Mesendoderm (in vitro differentiated cells): ENCODE measurements around the gene TMCC1.
A peak's percentile ranks its signal among the peaks of the same experiment; 100 is the strongest.

Experiments used
- DNase-seq: peaks from one replicate; pipeline ENCODE4 v3.0.0; 2013
- H2AK5ac ChIP-seq: 2 replicates; pipeline ENCODE4 v1.6.1; 2013; ENCODE audit warnings: low read length, inconsistent platforms
- H2BK120ac ChIP-seq: 2 replicates; pipeline ENCODE4 v1.6.1; 2013; ENCODE audit warnings: low read depth, mild to moderate bottlenecking, low read length, moderate library complexity, mixed read lengths
- H2BK15ac ChIP-seq: replicated peaks from 2 replicates; pipeline ENCODE4 v1.6.1; 2013; ENCODE audit warnings: low read depth, mild to moderate bottlenecking, moderate library complexity
- H2BK5ac ChIP-seq: 2 replicates; pipeline ENCODE4 v1.6.1; 2013; ENCODE audit warnings: low read length, inconsistent platforms
- H3K18ac ChIP-seq: 2 replicates; pipeline ENCODE4 v1.6.1; 2013; ENCODE audit warnings: mild to moderate bottlenecking, low read length, mixed read lengths
- H3K23ac ChIP-seq: one replicate; pipeline ENCODE4 v1.6.1; 2013; ENCODE audit warnings: low read length
- H3K27ac ChIP-seq: 2 replicates; pipeline ENCODE4 v1.5.1; 2013; ENCODE audit warnings: low read depth, mild to moderate bottlenecking, inconsistent platforms, low read length, moderate library complexity
- H3K27me3 ChIP-seq: 2 replicates; pipeline ENCODE4 v1.6.1; 2013; ENCODE audit warnings: low read length, control low read depth, mild to moderate bottlenecking, inconsistent platforms; ENCODE audit not compliant: insufficient read depth, poor library complexity
- H3K36me3 ChIP-seq: 2 replicates; pipeline ENCODE4 v1.6.1; 2013; ENCODE audit warnings: low read length, inconsistent platforms; ENCODE audit not compliant: control insufficient read depth, insufficient read depth
- H3K4ac ChIP-seq: one replicate; pipeline ENCODE4 v1.6.1; 2013; ENCODE audit warnings: low read depth, mild to moderate bottlenecking, low read length, moderate library complexity
- H3K4me1 ChIP-seq: 2 replicates; pipeline ENCODE4 v1.6.1; 2013; ENCODE audit warnings: low read depth, low read length, inconsistent platforms; ENCODE audit not compliant: control insufficient read depth
- H3K4me2 ChIP-seq: 2 replicates; pipeline ENCODE4 v1.6.1; 2013; ENCODE audit warnings: low read length
- H3K4me3 ChIP-seq: 2 replicates; pipeline ENCODE4 v1.5.1; 2013; ENCODE audit warnings: mild to moderate bottlenecking, low read length
- H3K56ac ChIP-seq: one replicate; pipeline ENCODE4 v1.6.1; 2013; ENCODE audit warnings: low read length
- H3K79me1 ChIP-seq: 2 replicates; pipeline ENCODE4 v1.6.1; 2013; ENCODE audit warnings: low read length, inconsistent platforms
- H3K79me2 ChIP-seq: 2 replicates; pipeline ENCODE4 v1.6.1; 2013; ENCODE audit warnings: mild to moderate bottlenecking, low read length; ENCODE audit not compliant: control insufficient read depth, insufficient read depth
- H3K9ac ChIP-seq: 2 replicates; pipeline ENCODE4 v1.6.1; 2013; ENCODE audit warnings: low read length, inconsistent platforms
- H4K5ac ChIP-seq: one replicate; pipeline ENCODE4 v1.6.1; 2013; ENCODE audit warnings: low read length
- H4K8ac ChIP-seq: one replicate; pipeline ENCODE4 v1.6.1; 2013; ENCODE audit warnings: low read depth, mild to moderate bottlenecking, control low read depth, low read length, moderate library complexity
- WGBS: extraction: QIAGEN DNeasy Blood & Tissue Kit; methylation state at CpG from one replicate; pipeline ENCODE4 v1.1.7; 2013; ENCODE audit warnings: low lambda C conversion rate, missing lambda C conversion rate; ENCODE audit not compliant: insufficient coverage; ENCODE audit errors: extremely low coverage; 5-methylcytosine and 5-hydroxymethylcytosine counted together

Gene TMCC1

GRCh38 chr3:129734449-129734848 lies 159.1 kb downstream of the TMCC1 start:
- Histone ChIP-seq H3K79me1 (no peaks in the 10 kb centered on the region), H3K18ac (no peak overlapping the region), H4K8ac (no peak overlapping the region), H3K4me1 (peaks cover 2% of the 10 kb centered on the region), H2BK5ac (no peak overlapping the region), H3K4me2 (no peak overlapping the region), H3K27me3 (no peaks in the 10 kb centered on the region), H3K4ac (no peak overlapping the region), H3K56ac (no peak overlapping the region), H2BK15ac (no peak overlapping the region), H3K9ac (no peak overlapping the region), H3K4me3 (no peak overlapping the region), H4K5ac (no peak overlapping the region), H3K27ac (no peak overlapping the region), H3K79me2 (no peaks in the 10 kb centered on the region), H3K36me3 (no peaks in the 10 kb centered on the region), H2BK120ac (no peak overlapping the region), H3K23ac (no peak overlapping the region), H2AK5ac (no peak overlapping the region)
- DNase-seq: no peak
- no CpG with 5 or more reads among the region's 2 CpGs for WGBS

- Histone ChIP-seq H3K79me2 (no peaks in the 10 kb centered on the region), H2AK5ac (no peak overlapping the region)
Observed at GRCh38 chr3:129732200-129732876, 161.2 kb downstream of the TMCC1 start.

GRCh38 chr3:129727707-129728106 lies 165.8 kb downstream of the TMCC1 start:
- Histone ChIP-seq H2BK5ac (no peak overlapping the region), H3K79me1 (no peaks in the 10 kb centered on the region), H3K9ac (no peak overlapping the region), H3K18ac (no peak overlapping the region), H3K27ac (no peak overlapping the region), H2BK120ac (no peak overlapping the region), H3K36me3 (no peaks in the 10 kb centered on the region), H2BK15ac (no peak overlapping the region), H3K4me3 (no peak overlapping the region), H3K23ac (no peak overlapping the region), H4K8ac (no peak overlapping the region), H3K79me2 (no peaks in the 10 kb centered on the region), H2AK5ac (no peak overlapping the region), H3K4me1 (peaks cover 6% of the 10 kb centered on the region), H3K4ac (no peak overlapping the region), H4K5ac (no peak overlapping the region), H3K27me3 (no peaks in the 10 kb centered on the region), H3K56ac (no peak overlapping the region), H3K4me2 (no peak overlapping the region)
- no CpG with 5 or more reads among the region's 2 CpGs for WGBS
- DNase-seq: peak; percentile 90

More at GRCh38 chr3:129732200-129732876, 161.2 kb downstream of the TMCC1 start:
- Histone ChIP-seq H3K56ac (no peak overlapping the region), H4K8ac (no peak overlapping the region), H3K4me2 (no peak overlapping the region), H3K79me1 (no peaks in the 10 kb centered on the region), H2BK15ac (no peak overlapping the region), H2BK120ac (no peak overlapping the region), H3K9ac (no peak overlapping the region), H2BK5ac (no peak overlapping the region), H3K27me3 (no peaks in the 10 kb centered on the region), H3K18ac (no peak overlapping the region), H3K36me3 (no peaks in the 10 kb centered on the region), H3K4me3 (no peak overlapping the region), H3K27ac (no peak overlapping the region), H3K4ac (no peak overlapping the region), H4K5ac (no peak overlapping the region), H3K23ac (no peak overlapping the region), H3K4me1 (peaks cover 2% of the 10 kb centered on the region)
- no CpG with 5 or more reads among the region's 1 CpG for WGBS
- DNase-seq: no peak

- H4K8ac ChIP-seq: no peak overlapping the region
- H3K36me3 ChIP-seq: no peaks in the 10 kb centered on the region
- no peaks in the 10 kb centered on the region for H3K79me2 ChIP-seq
- H2BK5ac ChIP-seq: no peak overlapping the region
- peak overlapping the region; percentile 61 for H4K5ac ChIP-seq
- DNase-seq: peak; percentile 21
- no peak overlapping the region for H2AK5ac ChIP-seq
- H3K27ac ChIP-seq: no peak overlapping the region
- H2BK120ac ChIP-seq: no peak overlapping the region
- H3K27me3 ChIP-seq: no peaks in the 10 kb centered on the region
- no peak overlapping the region for H3K4ac ChIP-seq
- no peak overlapping the region for H3K23ac ChIP-seq
- H3K4me2 ChIP-seq: no peak overlapping the region
- peaks cover 19% of the 10 kb centered on the region for H3K4me1 ChIP-seq
- H3K79me1 ChIP-seq: peaks cover 2% of the 10 kb centered on the region
- no peak overlapping the region for H2BK15ac ChIP-seq
- H3K18ac ChIP-seq: peak overlapping the region; percentile 51
- peak overlapping the region; percentile 44 for H3K56ac ChIP-seq
- no peak overlapping the region for H3K4me3 ChIP-seq
- peak overlapping the region; percentile 18 for H3K9ac ChIP-seq
- WGBS: no CpG with 5 or more reads among the region's 6 CpGs
Observed at GRCh38 chr3:129723558-129724324, 169.8 kb downstream of the TMCC1 start.

- Histone ChIP-seq H3K4me1 (peaks cover 19% of the 10 kb centered on the region), H3K79me2 (no peaks in the 10 kb centered on the region), H2BK15ac (no peak overlapping the region), H3K27me3 (no peaks in the 10 kb centered on the region), H3K79me1 (peaks cover 2% of the 10 kb centered on the region), H2BK120ac (no peak overlapping the region), H3K4me2 (no peak overlapping the region), H3K4ac (no peak overlapping the region), H2BK5ac (no peak overlapping the region), H4K8ac (no peak overlapping the region), H2AK5ac (no peak overlapping the region), H3K4me3 (no peak overlapping the region), H3K18ac (no peak overlapping the region), H4K5ac (no peak overlapping the region), H3K9ac (no peak overlapping the region), H3K36me3 (no peaks in the 10 kb centered on the region), H3K27ac (no peak overlapping the region), H3K23ac (no peak overlapping the region), H3K56ac (no peak overlapping the region)
- no peak for DNase-seq
Observed at GRCh38 chr3:129722527-129722926, 171.0 kb downstream of the TMCC1 start.
